Sigmoid colon (tissue), 3 donors: Measurements from ENCODE around the gene CYP11A1.

ENCODE experiments used
- POLR2A ChIP-seq, 2 donors: fragments of 450-650 bp; IDR thresholded peaks; one replicate each; pipeline ENCODE4 v1.6.1; 2016; ENCODE audit warnings: antibody characterized with exemption in 2 of 2, mild to moderate bottlenecking in 2 of 2, moderate library complexity in 2 of 2
- TF ChIP-seq, protein P1 (sequence below), 4 experiments: fragments of 450-650 bp in 3 of 4; fragments of 200-600 bp in 1 of 4; IDR thresholded peaks; one replicate each; pipeline ENCODE4 v1.5.1; 2016 to 2019; ENCODE audit warnings: antibody characterized with exemption in 4 of 4, mild to moderate bottlenecking in 3 of 4, moderate library complexity in 2 of 4

DNA sequence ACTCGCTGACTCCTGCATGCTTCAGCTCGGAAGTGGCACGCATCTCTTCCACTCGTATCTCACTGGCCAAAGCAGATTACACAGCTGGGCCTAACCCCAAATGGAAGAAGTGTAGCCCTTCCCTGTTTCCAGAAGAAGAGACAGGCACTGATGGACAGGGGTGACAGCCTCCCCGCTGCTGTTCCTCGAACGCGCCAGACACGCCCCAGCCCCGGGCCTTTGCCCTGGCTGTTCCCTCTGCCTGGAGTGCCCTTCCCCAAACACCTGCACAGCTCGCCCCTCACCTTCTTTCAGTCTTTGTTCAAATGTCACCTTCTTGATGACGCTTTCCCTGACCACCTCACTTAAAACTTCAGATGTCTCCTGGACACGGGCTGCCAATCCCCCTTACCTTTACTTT is 26.0 kb upstream of the CYP11A1 start:
- TF ChIP-seq, protein P1, sequence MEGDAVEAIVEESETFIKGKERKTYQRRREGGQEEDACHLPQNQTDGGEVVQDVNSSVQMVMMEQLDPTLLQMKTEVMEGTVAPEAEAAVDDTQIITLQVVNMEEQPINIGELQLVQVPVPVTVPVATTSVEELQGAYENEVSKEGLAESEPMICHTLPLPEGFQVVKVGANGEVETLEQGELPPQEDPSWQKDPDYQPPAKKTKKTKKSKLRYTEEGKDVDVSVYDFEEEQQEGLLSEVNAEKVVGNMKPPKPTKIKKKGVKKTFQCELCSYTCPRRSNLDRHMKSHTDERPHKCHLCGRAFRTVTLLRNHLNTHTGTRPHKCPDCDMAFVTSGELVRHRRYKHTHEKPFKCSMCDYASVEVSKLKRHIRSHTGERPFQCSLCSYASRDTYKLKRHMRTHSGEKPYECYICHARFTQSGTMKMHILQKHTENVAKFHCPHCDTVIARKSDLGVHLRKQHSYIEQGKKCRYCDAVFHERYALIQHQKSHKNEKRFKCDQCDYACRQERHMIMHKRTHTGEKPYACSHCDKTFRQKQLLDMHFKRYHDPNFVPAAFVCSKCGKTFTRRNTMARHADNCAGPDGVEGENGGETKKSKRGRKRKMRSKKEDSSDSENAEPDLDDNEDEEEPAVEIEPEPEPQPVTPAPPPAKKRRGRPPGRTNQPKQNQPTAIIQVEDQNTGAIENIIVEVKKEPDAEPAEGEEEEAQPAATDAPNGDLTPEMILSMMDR (IDR thresholded peaks at IDR 0.05) = no peak
- TF ChIP-seq POLR2A (IDR thresholded peaks at IDR 0.05) = no peak
